ENCODE data around the gene ANKS1B. TPM values are rescaled to one million over a fixed set of nuclear protein-coding genes. Genes with fewer than 3 reads are reported as not detected.

The ANKS1B gene
- total RNA-seq, 4 donors from 2014 or later = 1.5 to 5.5 (median 4.4) TPM

DNA sequence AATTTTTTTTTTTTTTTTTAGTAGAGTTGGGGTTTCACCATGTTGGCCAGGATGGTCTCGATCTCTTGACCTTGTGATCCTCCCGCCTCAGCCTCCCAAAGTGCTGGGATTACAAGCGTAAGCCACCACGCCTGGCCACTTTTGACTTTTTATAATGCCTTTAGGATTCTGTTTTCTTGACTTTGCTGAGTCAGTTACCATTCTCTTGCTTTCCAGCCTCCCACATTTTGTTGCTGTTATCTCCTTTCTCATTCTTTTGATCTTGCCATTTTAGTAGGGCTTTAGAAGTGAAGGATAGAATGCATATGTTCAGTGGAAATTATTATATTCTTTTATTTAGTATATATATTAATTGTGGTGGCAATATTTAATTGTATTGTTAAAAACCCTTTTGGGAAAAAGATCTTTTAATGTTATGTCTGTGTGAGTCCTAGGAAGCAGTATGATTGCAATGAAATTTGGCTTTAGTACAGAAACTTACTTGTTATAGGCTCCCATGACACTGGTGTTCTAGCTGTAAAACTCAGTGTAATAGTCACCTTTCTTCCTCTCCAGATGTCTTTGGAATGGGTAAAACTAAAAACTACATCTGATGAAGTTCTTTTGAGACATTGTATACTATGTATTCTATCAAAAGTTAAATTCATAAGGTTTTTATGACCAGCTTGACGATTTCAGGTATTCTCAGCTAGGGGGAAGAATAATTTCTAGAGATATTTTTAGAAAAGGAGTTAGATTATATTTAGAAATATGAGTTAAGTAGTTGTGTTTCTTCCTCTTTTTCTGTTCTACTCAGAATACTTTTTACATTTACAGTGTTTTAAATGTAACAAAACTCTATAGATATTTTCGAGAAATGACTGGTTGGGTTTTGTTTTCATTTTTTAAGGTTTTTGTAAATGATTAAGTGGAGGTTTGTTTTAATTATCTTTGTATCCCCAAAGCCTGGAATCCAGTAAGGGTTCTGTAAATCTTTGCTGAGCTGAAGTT, 1264.9 kb downstream of the ANKS1B start:
- no peak overlapping the region for H3K4me3 ChIP-seq (ENCODE audit: low read depth, poor library complexity, severe bottlenecking)
- no peak for DNase-seq (ENCODE audit: low spot score in 2 of 2)
- intact Hi-C loops (cut with DNase I; ENCODE audit: low total_unique reads) = no loop called here
- 96% methylated on average over 6 of the region's 6 CpGs for WGBS, 2 donors
- no peak for TF ChIP-seq POLR2A (IDR thresholded peaks at IDR 0.05)
- TF ChIP-seq CTCF (IDR thresholded peaks at IDR 0.05) = no peak

DNA sequence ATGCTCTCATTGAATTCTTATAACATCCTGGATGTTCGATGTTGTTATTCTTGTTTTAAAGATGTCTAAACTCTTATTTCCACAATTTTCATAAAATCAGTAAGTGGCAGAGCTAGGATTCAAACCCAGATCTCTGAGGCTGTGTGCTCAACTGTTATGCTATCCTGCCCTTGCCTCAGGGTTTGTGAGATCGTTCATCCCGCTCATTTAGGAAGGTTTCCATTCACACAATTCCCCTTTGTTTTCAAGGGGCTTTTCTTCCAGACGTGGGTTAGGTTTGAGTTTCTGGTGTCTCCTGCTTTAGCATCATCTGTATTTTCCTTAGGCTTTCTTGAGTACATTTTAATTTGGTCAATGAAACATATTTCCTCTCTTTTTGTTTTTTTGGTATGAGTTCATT, 1270.3 kb downstream of the ANKS1B start:
- intact Hi-C loops (cut with DNase I; ENCODE audit: low total_unique reads) = no loop called here
- DNase-seq (ENCODE audit: low spot score in 2 of 2) = no peak
- no peak overlapping the region for H3K4me3 ChIP-seq (ENCODE audit: low read depth, poor library complexity, severe bottlenecking)
- 83 to 87% methylated on average over 4 of the region's 4 CpGs for WGBS, 2 donors
- no peak for TF ChIP-seq POLR2A (IDR thresholded peaks at IDR 0.05)
- TF ChIP-seq CTCF (IDR thresholded peaks at IDR 0.05) = no peak

GRCh38 chr12:98709022-98709421, 1275.7 kb downstream of the ANKS1B start:
- 94% methylated on average over 1 of the region's 1 CpG for WGBS, 2 donors
- intact Hi-C loops (cut with DNase I; ENCODE audit: low total_unique reads) = no loop called here
- TF ChIP-seq CTCF (IDR thresholded peaks at IDR 0.05) = no peak
- no peak for TF ChIP-seq POLR2A (IDR thresholded peaks at IDR 0.05)
- no peak for DNase-seq (ENCODE audit: low spot score in 2 of 2)
- H3K4me3 ChIP-seq (ENCODE audit: low read depth, poor library complexity, severe bottlenecking) = no peak overlapping the region

DNA sequence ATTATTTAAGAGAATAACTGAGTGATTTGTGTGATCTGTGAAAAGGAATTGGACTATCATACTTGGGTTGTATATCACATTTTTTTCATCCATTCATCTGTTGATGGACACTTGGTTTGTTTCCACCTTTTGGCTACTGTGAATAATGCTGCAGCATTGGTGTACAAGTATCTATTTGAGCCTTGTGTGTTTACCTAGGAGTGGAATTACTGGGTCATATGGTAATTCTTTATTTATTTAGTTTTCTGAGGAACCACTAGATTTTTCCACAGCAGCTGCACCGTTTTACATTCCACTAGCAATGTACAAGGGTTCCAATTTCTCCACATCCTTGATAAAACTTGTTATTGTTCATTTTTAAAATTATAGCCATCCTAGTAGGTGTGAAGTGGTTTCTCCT, 1283.6 kb downstream of the ANKS1B start:
- 58 to 61% methylated on average over 1 of the region's 1 CpG for WGBS, 2 donors
- DNase-seq (ENCODE audit: low spot score in 2 of 2) = no peak

GRCh38 chr12:98699586-98699985, 1285.2 kb downstream of the ANKS1B start:
- WGBS, 2 donors = 47 to 57% methylated on average over 3 of the region's 3 CpGs
- no peak for DNase-seq (ENCODE audit: low spot score in 2 of 2)
- intact Hi-C loops (cut with DNase I; ENCODE audit: low total_unique reads) = no loop called here
- no peak for TF ChIP-seq POLR2A (IDR thresholded peaks at IDR 0.05)
- TF ChIP-seq CTCF (IDR thresholded peaks at IDR 0.05) = no peak
- H3K4me3 ChIP-seq (ENCODE audit: low read depth, poor library complexity, severe bottlenecking) = no peak overlapping the region

More for the DNA sequence above, 1283.6 kb downstream of the ANKS1B start:
- no peak for TF ChIP-seq CTCF (IDR thresholded peaks at IDR 0.05)
- TF ChIP-seq POLR2A (IDR thresholded peaks at IDR 0.05) = no peak
- intact Hi-C loops (cut with DNase I; ENCODE audit: low total_unique reads) = no loop called here
- no peak overlapping the region for H3K4me3 ChIP-seq (ENCODE audit: low read depth, poor library complexity, severe bottlenecking)
